ENCODE data around the gene ETFA. TPM values are rescaled to one million over a fixed set of nuclear protein-coding genes. Genes with fewer than 3 reads are reported as not detected.

The ETFA gene
- total and polyA plus RNA-seq, 9 of the 15 experiments (the other 6 are each of a cell fraction or from before 2014, with no cell fraction given) = 130 to 543 (median 232) TPM

DNA sequence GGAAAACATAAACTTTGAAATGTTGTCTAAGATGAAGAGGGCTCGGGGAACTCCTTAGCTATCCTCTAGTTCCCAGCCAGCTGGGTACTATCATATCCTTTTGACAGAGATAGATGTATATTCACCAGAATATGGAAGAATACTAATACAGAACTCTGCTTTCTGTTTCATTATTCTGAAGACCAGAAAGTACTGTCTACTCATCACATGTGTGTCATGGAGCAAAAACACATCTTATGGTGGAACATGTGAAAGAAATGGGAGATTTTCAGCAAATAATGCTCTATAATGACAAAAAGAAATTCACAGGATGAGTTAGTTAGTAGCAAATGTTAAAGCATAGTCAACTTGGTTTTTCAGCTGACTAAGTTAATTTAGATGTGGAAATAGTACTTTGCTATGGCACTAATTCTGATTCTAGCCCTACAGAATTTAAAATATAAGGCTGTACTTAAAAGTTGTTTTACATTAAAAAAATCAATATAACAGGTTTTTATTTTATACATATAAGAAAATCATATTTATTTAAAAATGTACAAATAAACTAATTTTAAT, 41.8 kb upstream of the ETFA start:
- no peaks in the 10 kb centered on the region; a peak in 1 of 5 replicates for H3K4me1 ChIP-seq (replicated peaks in 1 of 2; ENCODE audit: control insufficient read depth in 2 of 2, insufficient read depth in 2 of 2, low read length in 2 of 2)
- CTCF ChIA-PET (ENCODE audit: low intra/inter-chr PET ratio) = no interaction called here
- in situ Hi-C loops (cut with MboI) (no loop called here), intact Hi-C loops (cut with micrococcal nuclease) (no loop called here)
- H3K27ac ChIP-seq (ENCODE audit: extremely low read depth, low read depth, low read length) = no peak overlapping the region
- H3K4me2 ChIP-seq (ENCODE audit: insufficient read depth, low read length) = no peak overlapping the region
- no peaks in the 10 kb centered on the region for H3K9me3 ChIP-seq (replicated peaks; ENCODE audit: control insufficient read depth, insufficient read depth, low read depth, low read length)
- FAIRE-seq = no peak
- H3K79me2 ChIP-seq (ENCODE audit: control insufficient read depth, insufficient read depth, low read length) = no peaks in the 10 kb centered on the region
- no peak overlapping the region for H2AFZ ChIP-seq (ENCODE audit: low read depth, low read length)
- POLR2A ChIA-PET = interaction anchor here (0.6 to 2.9 kb wide), 3 partner anchors 9 to 15 kb away, joined by 3 to 10 read pairs (median 3); no protein-coding TSS in a partner anchor
- H3K27me3 ChIP-seq (ENCODE audit: control insufficient read depth in 2 of 2, insufficient read depth in 2 of 2, low read length in 2 of 2) = peaks cover 2 to 10% of the 10 kb centered on the region in 2 experiments; a peak in 2 of 5 replicates
- H3K4me3 ChIP-seq = no peak overlapping the region
- H3K9me1 ChIP-seq (ENCODE audit: control insufficient read depth, insufficient read depth, low read length) = no peaks in the 10 kb centered on the region
- no peaks in the 10 kb centered on the region for H4K20me1 ChIP-seq (replicated peaks; ENCODE audit: control insufficient read depth, insufficient read depth, low read length)
- H3K9ac ChIP-seq (ENCODE audit: insufficient read depth in 1 of 2, low read depth in 2 of 2, low read length in 2 of 2) = no peak overlapping the region
- no peak for DNase-seq (ENCODE audit: extremely low read depth in 1 of 4, low spot score in 3 of 4)
- ATAC-seq = no peak
- TF ChIP-seq FOXJ2 (tag; IDR thresholded peaks at IDR 0.05) = no peak
- no peak for TF ChIP-seq CCNT2 (IDR thresholded peaks at IDR 0.05; ENCODE audit: borderline replicate concordance, extremely low read depth, insufficient read length, low read depth, low read length)
- peak; percentile 80 for TF ChIP-seq ZNF316 (IDR thresholded peaks at IDR 0.05)
- TF ChIP-seq CHCHD3 (CRISPR knock-in tag; IDR thresholded peaks at IDR 0.05) = no peak
- TF ChIP-seq, protein P1, sequence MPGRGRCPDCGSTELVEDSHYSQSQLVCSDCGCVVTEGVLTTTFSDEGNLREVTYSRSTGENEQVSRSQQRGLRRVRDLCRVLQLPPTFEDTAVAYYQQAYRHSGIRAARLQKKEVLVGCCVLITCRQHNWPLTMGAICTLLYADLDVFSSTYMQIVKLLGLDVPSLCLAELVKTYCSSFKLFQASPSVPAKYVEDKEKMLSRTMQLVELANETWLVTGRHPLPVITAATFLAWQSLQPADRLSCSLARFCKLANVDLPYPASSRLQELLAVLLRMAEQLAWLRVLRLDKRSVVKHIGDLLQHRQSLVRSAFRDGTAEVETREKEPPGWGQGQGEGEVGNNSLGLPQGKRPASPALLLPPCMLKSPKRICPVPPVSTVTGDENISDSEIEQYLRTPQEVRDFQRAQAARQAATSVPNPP (IDR thresholded peaks at IDR 0.05; ENCODE audit: borderline replicate concordance, insufficient read depth, insufficient read length) = no peak
- TF ChIP-seq RB1 (IDR thresholded peaks at IDR 0.05; ENCODE audit: low read depth) = no peak
- TF ChIP-seq C11orf30 (IDR thresholded peaks at IDR 0.05; ENCODE audit: low read depth) = peak; percentile 55; the same call in 1 of the 2 replicates
- TF ChIP-seq TRIM28 (IDR thresholded peaks at IDR 0.05) = no peak
- 0 out of 2 replicates have a peak, but pooled peaks have one; percentile 11 for TF ChIP-seq MAFG (tag; conservative IDR thresholded peaks at IDR 0.05)
- TF ChIP-seq LARP7 (IDR thresholded peaks at IDR 0.05) = no peak
- TF ChIP-seq MAFF (IDR thresholded peaks at IDR 0.05; ENCODE audit: low read length) = peak; percentile 50; the same call in 1 of the 2 replicates
- no peak for TF ChIP-seq EP400 (IDR thresholded peaks at IDR 0.05)
- H3K36me3 ChIP-seq (ENCODE audit: control insufficient read depth, insufficient read depth, low read length) = no peaks in the 10 kb centered on the region
- BruUV-seq (replicated peaks) = no TSS peak
- 28% methylated on average over 1 of the region's 1 CpG for WGBS (ENCODE audit: insufficient coverage, low coverage, missing lambda C conversion rate)
